ENCODE results near the gene ARID1B.

ARID1B gene

GRCh38 chr6:157113389-157113788, 336.2 kb downstream of the ARID1B start:
- no peak for DNase-seq (ENCODE audit: low spot score in 2 of 2)
- in situ Hi-C loops (cut with MboI; ENCODE audit: low sequenced_read_pairs), result no loop called here
- Histone ChIP-seq H3K27me3 (ENCODE audit: low read depth) (no peaks in the 10 kb centered on the region), H3K4me1 (peaks cover 2% of the 10 kb centered on the region; the same call in 1 of the 2 replicates), H3K36me3 (replicated peaks) (no peaks in the 10 kb centered on the region; the same call in 1 of the 2 replicates), H3K9me3 (no peaks in the 10 kb centered on the region), H3K4me3 (no peak overlapping the region)

DNA sequence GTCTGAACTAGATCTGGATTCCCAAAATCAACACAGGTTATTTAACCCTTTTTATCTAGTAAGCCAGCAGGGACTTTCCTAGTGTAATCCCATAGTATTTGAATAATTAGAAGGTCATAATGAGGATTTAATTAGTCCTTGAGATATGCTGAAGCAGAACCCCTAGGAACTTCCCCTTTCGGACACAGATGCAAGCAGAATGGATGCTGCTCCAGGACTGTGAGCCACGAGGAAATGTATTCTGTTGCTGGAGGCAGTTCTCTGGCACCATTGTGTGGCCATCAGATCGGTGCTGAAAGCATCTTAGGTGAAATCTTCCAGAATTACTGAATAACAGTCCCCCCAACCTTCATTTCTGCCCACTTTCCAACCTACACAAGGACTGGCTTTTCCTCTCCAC, 339.2 kb downstream of the ARID1B start:
- no peak overlapping the region for H3K4me3 ChIP-seq
- H3K4me1 ChIP-seq, result no peaks in the 10 kb centered on the region
- no peaks in the 10 kb centered on the region for H3K27me3 ChIP-seq (ENCODE audit: low read depth)
- no peak for DNase-seq (ENCODE audit: low spot score in 2 of 2)
- no peaks in the 10 kb centered on the region; the same call in 1 of the 2 replicates for H3K36me3 ChIP-seq (replicated peaks)
- no peaks in the 10 kb centered on the region for H3K9me3 ChIP-seq
- in situ Hi-C loops (cut with MboI; ENCODE audit: low sequenced_read_pairs), result no loop called here

GRCh38 chr6:157117431-157118095, 340.4 kb downstream of the ARID1B start:
- in situ Hi-C loops (cut with MboI; ENCODE audit: low sequenced_read_pairs), result no loop called here
- H3K27me3 ChIP-seq (ENCODE audit: low read depth), result no peaks in the 10 kb centered on the region
- H3K9me3 ChIP-seq, result no peaks in the 10 kb centered on the region
- DNase-seq (ENCODE audit: low spot score in 2 of 2), result no peak
- no peaks in the 10 kb centered on the region for H3K4me1 ChIP-seq
- H3K4me3 ChIP-seq, result no peak overlapping the region
- no peaks in the 10 kb centered on the region; the same call in 1 of the 2 replicates for H3K36me3 ChIP-seq (replicated peaks)

DNA sequence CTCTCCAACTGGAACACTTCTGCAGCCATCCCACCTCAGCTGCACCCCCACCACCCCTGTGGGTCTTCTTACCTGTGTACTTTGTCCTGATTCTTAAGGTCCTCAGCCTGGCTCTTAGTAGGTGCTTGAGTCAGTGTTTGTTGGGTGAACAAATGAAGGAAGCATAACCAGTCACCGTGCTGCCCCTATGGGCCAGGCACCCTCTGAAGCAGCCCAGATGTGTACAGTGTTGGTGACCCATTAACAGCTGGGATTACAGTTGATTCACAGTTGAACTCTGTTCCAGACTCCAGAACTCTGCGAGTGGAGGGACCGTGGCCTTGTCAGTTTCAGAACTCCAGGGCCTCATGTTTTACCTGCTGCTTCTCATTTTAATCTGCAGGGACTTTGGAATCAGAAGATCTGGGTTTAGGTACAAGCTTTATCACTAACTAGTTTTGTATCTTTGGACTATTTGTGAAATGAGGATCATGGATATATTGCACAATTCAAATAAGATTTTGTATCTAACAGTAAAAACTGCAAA, 342.4 kb downstream of the ARID1B start:
- Histone ChIP-seq H3K4me1 (no peaks in the 10 kb centered on the region), H3K36me3 (replicated peaks) (no peaks in the 10 kb centered on the region), H3K27me3 (ENCODE audit: low read depth) (no peaks in the 10 kb centered on the region), H3K9me3 (no peaks in the 10 kb centered on the region), H3K4me3 (no peak overlapping the region)
- in situ Hi-C loops (cut with MboI; ENCODE audit: low sequenced_read_pairs), result no loop called here
- DNase-seq (ENCODE audit: low spot score in 2 of 2), result no peak

DNA sequence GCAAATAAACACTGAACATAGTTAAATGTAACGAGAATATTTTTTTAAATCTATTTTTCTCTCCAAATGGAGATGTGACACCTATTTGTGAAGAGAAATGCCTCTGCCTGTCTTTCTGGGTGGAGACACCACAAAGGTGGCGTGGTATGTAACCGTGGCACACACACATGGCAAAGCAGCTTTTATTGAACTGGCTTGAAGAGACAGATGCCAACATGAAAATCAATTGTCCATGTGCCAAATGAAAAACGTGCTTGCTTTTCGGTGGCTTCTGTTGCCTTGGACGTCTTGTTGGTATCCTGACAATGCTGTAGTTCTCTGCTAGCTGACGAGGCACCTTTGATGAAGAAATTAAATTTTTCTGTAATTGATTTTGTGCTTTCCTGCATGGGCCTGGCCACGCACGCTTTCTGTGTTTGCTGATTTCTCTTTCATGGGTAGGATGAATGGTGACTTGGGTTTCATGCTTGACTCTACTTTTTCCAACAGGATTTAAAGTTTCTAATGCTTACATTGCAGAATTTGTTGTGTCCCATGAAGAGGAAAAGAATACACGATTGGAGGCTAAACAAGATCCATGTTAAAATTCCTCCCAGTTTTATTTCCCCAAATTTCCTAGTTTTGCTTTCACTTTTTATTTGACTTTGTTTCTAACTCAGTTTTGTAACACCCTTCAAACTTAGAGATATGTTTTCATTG, 343.5 kb downstream of the ARID1B start:
- DNase-seq (ENCODE audit: low spot score in 2 of 2), result no peak

GRCh38 chr6:157121897-157122296, 344.7 kb downstream of the ARID1B start:
- Histone ChIP-seq H3K4me1 (no peaks in the 10 kb centered on the region), H3K36me3 (replicated peaks) (no peaks in the 10 kb centered on the region), H3K4me3 (no peak overlapping the region), H3K9me3 (no peaks in the 10 kb centered on the region), H3K27me3 (ENCODE audit: low read depth) (no peaks in the 10 kb centered on the region)
- in situ Hi-C loops (cut with MboI; ENCODE audit: low sequenced_read_pairs), result no loop called here
- DNase-seq (ENCODE audit: low spot score in 2 of 2), result no peak

More for the DNA sequence above, 343.5 kb downstream of the ARID1B start:
- H3K9me3 ChIP-seq, result no peaks in the 10 kb centered on the region
- no peak overlapping the region for H3K4me3 ChIP-seq
- in situ Hi-C loops (cut with MboI; ENCODE audit: low sequenced_read_pairs), result no loop called here
- H3K4me1 ChIP-seq, result no peaks in the 10 kb centered on the region
- no peaks in the 10 kb centered on the region for H3K27me3 ChIP-seq (ENCODE audit: low read depth)
- no peaks in the 10 kb centered on the region for H3K36me3 ChIP-seq (replicated peaks)

- H3K4me1 ChIP-seq, result no peaks in the 10 kb centered on the region
- in situ Hi-C loops (cut with MboI; ENCODE audit: low sequenced_read_pairs), result no loop called here
Observed at GRCh38 chr6:157123234-157123633, 346.1 kb downstream of the ARID1B start.

GRCh38 chr6:157124485-157125254, 347.5 kb downstream of the ARID1B start:
- no peak for DNase-seq (ENCODE audit: low spot score in 2 of 2)
- in situ Hi-C loops (cut with MboI; ENCODE audit: low sequenced_read_pairs), result no loop called here

More at GRCh38 chr6:157123234-157123633, 346.1 kb downstream of the ARID1B start:
- H3K27me3 ChIP-seq (ENCODE audit: low read depth), result no peaks in the 10 kb centered on the region
- H3K4me3 ChIP-seq, result no peak overlapping the region
- H3K9me3 ChIP-seq, result no peaks in the 10 kb centered on the region
- no peaks in the 10 kb centered on the region for H3K36me3 ChIP-seq (replicated peaks)
- DNase-seq (ENCODE audit: low spot score in 2 of 2), result no peak

DNA sequence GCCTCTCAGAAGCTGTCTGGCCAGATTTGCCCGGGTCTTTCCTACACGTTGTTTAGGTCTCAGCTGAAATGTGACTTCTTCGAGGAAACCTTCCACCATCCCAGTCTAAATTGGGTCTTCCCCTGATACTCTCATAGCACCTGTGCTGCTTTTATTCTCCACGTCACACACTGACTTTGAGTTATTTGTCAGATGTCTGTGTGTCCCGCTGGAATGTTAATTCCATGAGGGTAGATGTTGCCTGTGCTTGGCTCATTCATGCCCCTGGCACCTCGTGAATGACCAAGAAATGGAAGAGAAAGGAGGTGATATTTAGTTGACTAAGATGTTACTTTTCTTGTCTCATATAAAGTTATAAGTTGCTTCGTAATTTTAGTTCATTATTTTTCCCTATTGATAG, 348.4 kb downstream of the ARID1B start:
- DNase-seq (ENCODE audit: low spot score in 2 of 2), result no peak
- H3K4me3 ChIP-seq, result no peak overlapping the region
- no peaks in the 10 kb centered on the region; the same call in 1 of the 2 replicates for H3K4me1 ChIP-seq
- H3K36me3 ChIP-seq (replicated peaks), result no peaks in the 10 kb centered on the region
- H3K9me3 ChIP-seq, result no peaks in the 10 kb centered on the region
- H3K27me3 ChIP-seq (ENCODE audit: low read depth), result no peaks in the 10 kb centered on the region
- in situ Hi-C loops (cut with MboI; ENCODE audit: low sequenced_read_pairs), result no loop called here

More at GRCh38 chr6:157124485-157125254, 347.5 kb downstream of the ARID1B start:
- H3K4me1 ChIP-seq, result no peaks in the 10 kb centered on the region
- no peaks in the 10 kb centered on the region for H3K9me3 ChIP-seq
- H3K4me3 ChIP-seq, result no peak overlapping the region
- no peaks in the 10 kb centered on the region for H3K36me3 ChIP-seq (replicated peaks)
- H3K27me3 ChIP-seq (ENCODE audit: low read depth), result no peaks in the 10 kb centered on the region

- H3K4me1 ChIP-seq, result no peaks in the 10 kb centered on the region; the same call in 1 of the 2 replicates
- no peaks in the 10 kb centered on the region for H3K27me3 ChIP-seq (ENCODE audit: low read depth)
- no peak overlapping the region for H3K4me3 ChIP-seq
- no peak for DNase-seq (ENCODE audit: low spot score in 2 of 2)
- H3K36me3 ChIP-seq (replicated peaks), result no peaks in the 10 kb centered on the region
- in situ Hi-C loops (cut with MboI; ENCODE audit: low sequenced_read_pairs), result no loop called here
- no peaks in the 10 kb centered on the region for H3K9me3 ChIP-seq
Observed at GRCh38 chr6:157126183-157127098, 349.3 kb downstream of the ARID1B start.

GRCh38 chr6:157128235-157128775, 351.1 kb downstream of the ARID1B start:
- H3K27me3 ChIP-seq (ENCODE audit: low read depth), result no peaks in the 10 kb centered on the region
- H3K36me3 ChIP-seq (replicated peaks), result no peaks in the 10 kb centered on the region
- no peaks in the 10 kb centered on the region; the same call in 1 of the 2 replicates for H3K4me1 ChIP-seq
- no peaks in the 10 kb centered on the region for H3K9me3 ChIP-seq
- in situ Hi-C loops (cut with MboI; ENCODE audit: low sequenced_read_pairs), result no loop called here
- no peak overlapping the region for H3K4me3 ChIP-seq
- DNase-seq (ENCODE audit: low spot score in 2 of 2), result no peak

DNA sequence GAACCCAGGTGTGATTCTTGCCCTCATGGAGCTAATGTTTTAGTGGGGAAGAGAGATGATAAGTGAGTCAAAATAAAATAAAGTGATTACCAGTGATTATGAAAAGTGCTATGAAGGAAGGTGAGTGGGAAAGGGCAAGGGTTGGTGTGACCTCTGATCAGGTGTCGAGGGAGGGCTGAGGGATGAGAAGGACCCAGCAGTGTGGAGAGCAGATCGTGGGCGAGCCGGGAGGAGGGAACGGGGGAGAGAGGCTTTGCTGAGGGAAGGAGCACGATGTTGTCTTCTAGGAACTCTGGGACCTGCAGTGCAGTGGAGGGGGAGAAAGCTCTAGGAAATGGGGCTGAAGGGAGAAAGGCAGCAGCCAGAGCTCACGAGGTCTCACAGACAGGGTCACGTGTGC, 354.1 kb downstream of the ARID1B start:
- Histone ChIP-seq H3K9me3 (no peaks in the 10 kb centered on the region), H3K4me1 (no peaks in the 10 kb centered on the region; the same call in 1 of the 2 replicates), H3K27me3 (ENCODE audit: low read depth) (no peaks in the 10 kb centered on the region), H3K4me3 (no peak overlapping the region), H3K36me3 (replicated peaks) (0 out of 2 replicates have a peak, but pooled peaks cover 3% of the 10 kb centered on the region)
- in situ Hi-C loops (cut with MboI; ENCODE audit: low sequenced_read_pairs), result no loop called here
- DNase-seq (ENCODE audit: low spot score in 2 of 2), result no peak

All from HAP-1 (cell line).